Measurements from ENCODE around the gene MEPCE.

Gene MEPCE

DNA sequence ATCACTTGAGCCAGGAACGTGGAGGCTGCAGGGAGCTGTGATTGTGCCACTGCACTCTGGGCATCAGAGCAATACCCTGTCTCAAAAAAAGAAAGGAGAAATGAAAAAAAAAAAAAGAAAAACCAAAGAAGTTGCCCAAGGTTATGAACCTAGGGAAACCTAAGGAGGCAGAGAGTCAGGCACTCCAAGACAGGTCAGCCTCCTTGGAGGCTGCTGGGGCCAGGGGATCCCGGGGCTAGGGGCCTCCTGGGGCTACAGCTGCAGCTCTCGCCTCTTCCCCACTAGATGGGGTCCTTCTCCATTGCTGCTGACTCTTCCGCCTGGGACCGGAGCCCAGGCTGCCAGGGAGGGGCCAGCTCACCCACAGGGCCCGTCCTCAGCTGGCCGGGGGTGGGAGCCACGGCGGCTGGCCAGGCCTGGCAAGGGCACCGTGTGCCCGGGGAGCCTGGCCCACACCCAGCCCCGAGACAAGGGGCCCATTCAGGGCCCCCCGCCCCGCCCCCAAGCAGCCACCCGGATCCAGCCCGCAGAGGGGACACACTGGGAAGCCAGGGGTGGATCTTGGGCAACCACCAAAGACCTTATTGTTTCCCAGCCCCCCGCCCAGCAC is 36.2 kb downstream of the MEPCE start:
- H3K4me3 ChIP-seq (ENCODE audit: insufficient read depth, low read length, poor library complexity, severe bottlenecking) = no peak overlapping the region

DNA sequence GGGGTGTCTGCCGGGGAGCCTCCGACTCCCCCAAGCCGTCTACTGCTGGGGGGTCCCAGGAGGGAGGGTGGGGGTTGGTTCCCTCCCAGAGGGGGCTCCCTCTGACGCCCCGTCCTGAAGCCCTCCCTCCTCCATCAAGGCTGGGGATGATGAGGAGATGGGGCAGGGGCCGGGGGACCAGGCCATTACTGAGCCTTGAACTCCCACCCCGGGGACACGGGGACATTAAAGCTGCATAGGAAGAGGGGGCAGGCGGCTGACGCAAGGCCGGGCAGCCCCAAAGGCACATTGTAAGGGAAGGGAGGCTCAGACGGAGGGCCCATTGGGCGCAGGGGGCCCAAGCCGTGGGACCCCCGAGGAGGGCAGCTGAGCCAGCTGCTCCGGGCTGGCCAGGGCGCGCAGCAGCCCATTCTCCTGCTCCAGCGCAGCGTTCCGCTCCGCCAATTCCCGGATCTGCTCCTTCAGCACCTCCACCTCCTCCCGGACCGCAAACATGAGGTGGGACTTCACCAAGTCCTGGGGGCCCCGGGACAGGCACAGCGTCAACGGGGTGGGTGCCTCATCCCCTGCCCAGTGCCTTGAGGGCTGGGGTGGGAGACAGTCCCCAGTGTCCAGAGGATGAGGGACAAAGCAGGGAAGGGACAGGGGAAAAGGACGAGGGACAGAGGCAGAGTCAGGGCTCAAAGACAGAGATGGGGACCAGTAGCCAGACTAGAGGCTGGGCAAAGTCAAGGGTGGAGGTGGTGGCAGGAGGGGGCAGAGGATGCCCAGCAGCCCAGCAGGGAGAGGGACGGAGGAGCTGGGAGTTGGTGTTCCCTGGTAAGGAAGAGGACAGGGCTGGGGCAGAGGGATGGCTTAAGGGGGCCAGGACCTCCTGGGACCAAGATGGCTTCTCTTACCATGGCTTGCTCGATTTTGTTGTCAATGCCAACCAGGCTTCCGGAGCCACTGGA is 37.3 kb downstream of the MEPCE start:
- TF ChIP-seq EZH2phosphoT487 (conservative IDR thresholded peaks at IDR 0.05; ENCODE audit: low read length) (no peak), CTCF (IDR thresholded peaks at IDR 0.05; ENCODE audit: insufficient read depth, low read length, poor library complexity, severe bottlenecking) (no peak)
- Histone ChIP-seq H2AFZ (ENCODE audit: low read depth, low read length, severe bottlenecking) (no peak overlapping the region), H3K9me3 (ENCODE audit: insufficient read depth, low read length) (no peaks in the 10 kb centered on the region), H3K4me3 (ENCODE audit: insufficient read depth, low read length, poor library complexity, severe bottlenecking) (no peak overlapping the region), H3K4me2 (ENCODE audit: low read depth, low read length, poor library complexity, severe bottlenecking) (no peak overlapping the region), H3K27ac (ENCODE audit: low read depth, low read length) (no peak overlapping the region), H3F3A (ENCODE audit: insufficient read depth) (no peaks in the 10 kb centered on the region), H3K79me2 (ENCODE audit: insufficient read depth, low read length) (no peaks in the 10 kb centered on the region), H4K20me1 (ENCODE audit: low read depth, low read length) (no peaks in the 10 kb centered on the region), H3K36me3 (ENCODE audit: low read length) (no peaks in the 10 kb centered on the region), H3K9ac (ENCODE audit: low read length) (no peak overlapping the region), H3K9me2 (replicated peaks; ENCODE audit: insufficient read depth, low read length) (no peaks in the 10 kb centered on the region), H3K27me3 (ENCODE audit: low read length) (no peaks in the 10 kb centered on the region)

More for the DNA sequence above, 36.2 kb downstream of the MEPCE start:
- Histone ChIP-seq H2AFZ (ENCODE audit: low read depth, low read length, severe bottlenecking) (no peak overlapping the region), H3K79me2 (ENCODE audit: insufficient read depth, low read length) (no peaks in the 10 kb centered on the region), H3K9ac (ENCODE audit: low read length) (no peak overlapping the region), H3K36me3 (ENCODE audit: low read length) (no peaks in the 10 kb centered on the region), H3K27me3 (ENCODE audit: low read length) (no peaks in the 10 kb centered on the region), H3K9me2 (replicated peaks; ENCODE audit: insufficient read depth, low read length) (no peaks in the 10 kb centered on the region), H3K4me2 (ENCODE audit: low read depth, low read length, poor library complexity, severe bottlenecking) (no peak overlapping the region), H3K9me3 (ENCODE audit: insufficient read depth, low read length) (no peaks in the 10 kb centered on the region), H3K27ac (ENCODE audit: low read depth, low read length) (no peak overlapping the region), H3F3A (ENCODE audit: insufficient read depth) (no peaks in the 10 kb centered on the region), H4K20me1 (ENCODE audit: low read depth, low read length) (no peaks in the 10 kb centered on the region)
- TF ChIP-seq CTCF (IDR thresholded peaks at IDR 0.05; ENCODE audit: insufficient read depth, low read length, poor library complexity, severe bottlenecking) (no peak), EZH2phosphoT487 (conservative IDR thresholded peaks at IDR 0.05; ENCODE audit: low read length) (no peak)

GRCh38 chr7:100467638-100468373 is 38.2 kb downstream of the MEPCE start:
- H3K36me3 ChIP-seq (ENCODE audit: low read length) = no peaks in the 10 kb centered on the region
- H3K27ac ChIP-seq (ENCODE audit: low read depth, low read length) = no peak overlapping the region
- H3K4me2 ChIP-seq (ENCODE audit: low read depth, low read length, poor library complexity, severe bottlenecking) = no peak overlapping the region
- no peaks in the 10 kb centered on the region for H3K9me2 ChIP-seq (replicated peaks; ENCODE audit: insufficient read depth, low read length)
- no peak overlapping the region for H2AFZ ChIP-seq (ENCODE audit: low read depth, low read length, severe bottlenecking)
- no peak overlapping the region for H3K4me3 ChIP-seq (ENCODE audit: insufficient read depth, low read length, poor library complexity, severe bottlenecking)
- no peaks in the 10 kb centered on the region for H4K20me1 ChIP-seq (ENCODE audit: low read depth, low read length)
- H3K9ac ChIP-seq (ENCODE audit: low read length) = no peak overlapping the region
- H3F3A ChIP-seq (ENCODE audit: insufficient read depth) = no peaks in the 10 kb centered on the region
- H3K79me2 ChIP-seq (ENCODE audit: insufficient read depth, low read length) = no peaks in the 10 kb centered on the region
- no peak for TF ChIP-seq CTCF (IDR thresholded peaks at IDR 0.05; ENCODE audit: insufficient read depth, low read length, poor library complexity, severe bottlenecking)
- no peak for TF ChIP-seq EZH2phosphoT487 (conservative IDR thresholded peaks at IDR 0.05; ENCODE audit: low read length)
- H3K9me3 ChIP-seq (ENCODE audit: insufficient read depth, low read length) = no peaks in the 10 kb centered on the region
- H3K27me3 ChIP-seq (ENCODE audit: low read length) = no peaks in the 10 kb centered on the region

All from SU-DHL-6 (cell line).